ENCODE results near the gene WDFY1. TPM values are rescaled to one million over a fixed set of nuclear protein-coding genes. Genes with fewer than 3 reads are reported as not detected.

The WDFY1 gene
- total and polyA plus RNA-seq, 2 experiments from 2014 or later, result 54.5 to 127 TPM

DNA sequence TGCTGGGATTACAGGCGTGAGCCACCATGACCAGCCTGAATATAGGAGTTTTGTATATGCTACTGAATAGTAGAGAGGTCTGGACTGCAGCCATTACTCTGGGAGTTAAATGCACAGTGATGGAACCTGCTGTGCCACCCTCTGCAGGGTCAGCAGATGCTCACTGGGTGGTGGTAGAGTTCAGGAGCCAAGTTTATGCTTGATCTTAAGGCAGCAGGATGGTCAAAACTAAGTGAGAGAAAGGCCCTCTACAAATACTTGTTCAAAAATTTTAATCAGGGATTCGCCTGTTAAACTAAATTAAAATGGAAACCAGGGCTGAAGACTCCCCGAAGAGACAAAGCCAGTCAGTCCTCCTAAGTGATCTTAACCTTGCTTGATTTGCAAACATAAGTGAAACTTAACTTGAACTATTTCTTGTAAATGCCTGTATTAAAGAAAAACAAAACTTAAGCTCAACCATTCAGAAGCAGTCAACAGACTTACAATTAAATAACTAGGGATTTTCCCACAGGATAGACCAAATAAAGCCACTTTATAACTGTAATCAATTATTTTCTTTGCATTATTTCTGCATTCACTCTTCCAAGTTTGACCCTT, 4.2 kb upstream of the WDFY1 start:
- Mint-ChIP-seq H3K27me3 (ENCODE audit: insufficient read depth, low read depth, poor library complexity) (peaks cover 9% of the 10 kb centered on the region), H3K4me1 (peaks cover 46% of the 10 kb centered on the region), H3K27ac (no peak overlapping the region), H3K4me3 (no peak overlapping the region), H3K36me3 (ENCODE audit: low read depth) (no peaks in the 10 kb centered on the region; the same call in 2 of the 3 replicates), H3K9me3 (no peaks in the 10 kb centered on the region)
- Histone ChIP-seq H2AFZ (no peak overlapping the region), H4K20me1 (replicated peaks; ENCODE audit: insufficient read depth) (no peaks in the 10 kb centered on the region), H3K27me3 (ENCODE audit: insufficient read depth) (no peaks in the 10 kb centered on the region), H3K36me3 (ENCODE audit: insufficient read depth) (no peaks in the 10 kb centered on the region), H3F3A (replicated peaks; ENCODE audit: low read depth) (no peaks in the 10 kb centered on the region), H3K27ac (ENCODE audit: low read depth) (no peak overlapping the region), H3K4me3 (no peak overlapping the region), H3K4me2 (no peak overlapping the region), H3K4me1 (ENCODE audit: insufficient read depth) (peaks cover 41% of the 10 kb centered on the region), H3K79me2 (replicated peaks; ENCODE audit: insufficient read depth) (peaks cover 13% of the 10 kb centered on the region; the same call in 1 of the 2 replicates), H3K9me2 (ENCODE audit: insufficient read depth) (no peaks in the 10 kb centered on the region)
- no peak for ATAC-seq
- no peak for DNase-seq (ENCODE audit: low spot score)
- TF ChIP-seq JUNB (IDR thresholded peaks at IDR 0.05; ENCODE audit: unreplicated experiment), result no peak
- TF ChIP-seq, protein P1, sequence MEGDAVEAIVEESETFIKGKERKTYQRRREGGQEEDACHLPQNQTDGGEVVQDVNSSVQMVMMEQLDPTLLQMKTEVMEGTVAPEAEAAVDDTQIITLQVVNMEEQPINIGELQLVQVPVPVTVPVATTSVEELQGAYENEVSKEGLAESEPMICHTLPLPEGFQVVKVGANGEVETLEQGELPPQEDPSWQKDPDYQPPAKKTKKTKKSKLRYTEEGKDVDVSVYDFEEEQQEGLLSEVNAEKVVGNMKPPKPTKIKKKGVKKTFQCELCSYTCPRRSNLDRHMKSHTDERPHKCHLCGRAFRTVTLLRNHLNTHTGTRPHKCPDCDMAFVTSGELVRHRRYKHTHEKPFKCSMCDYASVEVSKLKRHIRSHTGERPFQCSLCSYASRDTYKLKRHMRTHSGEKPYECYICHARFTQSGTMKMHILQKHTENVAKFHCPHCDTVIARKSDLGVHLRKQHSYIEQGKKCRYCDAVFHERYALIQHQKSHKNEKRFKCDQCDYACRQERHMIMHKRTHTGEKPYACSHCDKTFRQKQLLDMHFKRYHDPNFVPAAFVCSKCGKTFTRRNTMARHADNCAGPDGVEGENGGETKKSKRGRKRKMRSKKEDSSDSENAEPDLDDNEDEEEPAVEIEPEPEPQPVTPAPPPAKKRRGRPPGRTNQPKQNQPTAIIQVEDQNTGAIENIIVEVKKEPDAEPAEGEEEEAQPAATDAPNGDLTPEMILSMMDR (conservative IDR thresholded peaks at IDR 0.05; ENCODE audit: low read depth in 2 of 2), result peak in 1 of 2 experiments; percentile 22; a peak in 1 of 4 replicates

- Histone ChIP-seq H3K4me3 (no peak overlapping the region), H4K20me1 (replicated peaks; ENCODE audit: insufficient read depth) (peaks cover 10% of the 10 kb centered on the region; the same call in 1 of the 2 replicates), H3K4me1 (ENCODE audit: insufficient read depth) (peaks cover 51% of the 10 kb centered on the region), H3K4me2 (peak overlapping the region; percentile 51), H3K36me3 (ENCODE audit: insufficient read depth) (no peaks in the 10 kb centered on the region), H3K27ac (ENCODE audit: low read depth) (no peak overlapping the region), H3K79me2 (replicated peaks; ENCODE audit: insufficient read depth) (peaks cover 28% of the 10 kb centered on the region), H3F3A (replicated peaks; ENCODE audit: low read depth) (no peaks in the 10 kb centered on the region), H3K27me3 (ENCODE audit: insufficient read depth) (no peaks in the 10 kb centered on the region), H3K9me2 (ENCODE audit: insufficient read depth) (no peaks in the 10 kb centered on the region), H2AFZ (peak overlapping the region; percentile 0; the same call in 1 of the 2 replicates)
- Mint-ChIP-seq H3K4me1 (peaks cover 54% of the 10 kb centered on the region), H3K9me3 (peaks cover 3% of the 10 kb centered on the region; the same call in 1 of the 3 replicates), H3K27ac (peak overlapping the region; percentile 2), H3K27me3 (ENCODE audit: insufficient read depth, low read depth, poor library complexity) (peaks cover 9% of the 10 kb centered on the region), H3K4me3 (peak overlapping the region; percentile 16; the same call in 1 of the 3 replicates), H3K36me3 (ENCODE audit: low read depth) (peaks cover 3% of the 10 kb centered on the region)
- peak; percentile 60 for DNase-seq (ENCODE audit: low spot score)
- ATAC-seq, result peak; percentile 1; the same call in 2 of the 3 replicates
- TF ChIP-seq JUNB (IDR thresholded peaks at IDR 0.05; ENCODE audit: unreplicated experiment) (no peak), ZNF114 (CRISPR knock-in tag; IDR thresholded peaks at IDR 0.05) (no peak), NANOG (IDR thresholded peaks at IDR 0.05; ENCODE audit: borderline replicate concordance) (no peak), STAT1 (IDR thresholded peaks at IDR 0.05; ENCODE audit: unreplicated experiment) (no peak), POLR2AphosphoS5 (IDR thresholded peaks at IDR 0.05; ENCODE audit: low read depth) (no peak), EZH2 (IDR thresholded peaks at IDR 0.05; ENCODE audit: low read depth, unreplicated experiment) (no peak), ETS1 (IDR thresholded peaks at IDR 0.05) (no peak), CREB1 (CRISPR knock-in tag; IDR thresholded peaks at IDR 0.05; ENCODE audit: low read depth) (no peak), ZNF331 (CRISPR knock-in tag; IDR thresholded peaks at IDR 0.05; ENCODE audit: low read depth) (no peak)
- TF ChIP-seq, protein P2, sequence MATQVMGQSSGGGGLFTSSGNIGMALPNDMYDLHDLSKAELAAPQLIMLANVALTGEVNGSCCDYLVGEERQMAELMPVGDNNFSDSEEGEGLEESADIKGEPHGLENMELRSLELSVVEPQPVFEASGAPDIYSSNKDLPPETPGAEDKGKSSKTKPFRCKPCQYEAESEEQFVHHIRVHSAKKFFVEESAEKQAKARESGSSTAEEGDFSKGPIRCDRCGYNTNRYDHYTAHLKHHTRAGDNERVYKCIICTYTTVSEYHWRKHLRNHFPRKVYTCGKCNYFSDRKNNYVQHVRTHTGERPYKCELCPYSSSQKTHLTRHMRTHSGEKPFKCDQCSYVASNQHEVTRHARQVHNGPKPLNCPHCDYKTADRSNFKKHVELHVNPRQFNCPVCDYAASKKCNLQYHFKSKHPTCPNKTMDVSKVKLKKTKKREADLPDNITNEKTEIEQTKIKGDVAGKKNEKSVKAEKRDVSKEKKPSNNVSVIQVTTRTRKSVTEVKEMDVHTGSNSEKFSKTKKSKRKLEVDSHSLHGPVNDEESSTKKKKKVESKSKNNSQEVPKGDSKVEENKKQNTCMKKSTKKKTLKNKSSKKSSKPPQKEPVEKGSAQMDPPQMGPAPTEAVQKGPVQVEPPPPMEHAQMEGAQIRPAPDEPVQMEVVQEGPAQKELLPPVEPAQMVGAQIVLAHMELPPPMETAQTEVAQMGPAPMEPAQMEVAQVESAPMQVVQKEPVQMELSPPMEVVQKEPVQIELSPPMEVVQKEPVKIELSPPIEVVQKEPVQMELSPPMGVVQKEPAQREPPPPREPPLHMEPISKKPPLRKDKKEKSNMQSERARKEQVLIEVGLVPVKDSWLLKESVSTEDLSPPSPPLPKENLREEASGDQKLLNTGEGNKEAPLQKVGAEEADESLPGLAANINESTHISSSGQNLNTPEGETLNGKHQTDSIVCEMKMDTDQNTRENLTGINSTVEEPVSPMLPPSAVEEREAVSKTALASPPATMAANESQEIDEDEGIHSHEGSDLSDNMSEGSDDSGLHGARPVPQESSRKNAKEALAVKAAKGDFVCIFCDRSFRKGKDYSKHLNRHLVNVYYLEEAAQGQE (IDR thresholded peaks at IDR 0.05; ENCODE audit: unreplicated experiment), result no peak
These were observed 2.6 kb upstream of the WDFY1 start for GRCh38 chr2:223947711-223948205.

Measured in GM23338 (cell line).